BJ (cell line): ENCODE data around the gene TRABD2B. TPM values are rescaled to one million over a fixed set of nuclear protein-coding genes. Genes with fewer than 3 reads are reported as not detected.

Experiments used
- CTCF ChIA-PET: fragments of 350-600 bp; formaldehyde crosslinking; extraction: SDS; loops from one replicate; lab custom pipeline; 2021; ENCODE audit warnings: antibody characterized with exemption, inconsistent platforms; lab: Yijun Ruan, JAX
- POLR2A ChIA-PET: fragments of 300-600 bp; sonication (Branson Sonifier 250); formaldehyde crosslinking; extraction: SDS; loops from one replicate; lab custom pipeline; 2021; ENCODE audit warnings: antibody characterized with exemption; lab: Charles Lee
- DNase-seq: peaks from one replicate; pipeline ENCODE4 v3.0.0-alpha.2; 2011; ENCODE audit warnings: low read depth
- H3K27me3 ChIP-seq: 2 replicates; pipeline ENCODE4 v1.6.0; 2011; ENCODE audit warnings: low read length; ENCODE audit not compliant: control insufficient read depth, insufficient read depth
- H3K36me3 ChIP-seq: 2 replicates; pipeline ENCODE4 v1.5.1; 2011; ENCODE audit warnings: low read length; ENCODE audit not compliant: control insufficient read depth, insufficient read depth
- H3K4me3 ChIP-seq: 2 replicates; pipeline ENCODE4 v1.5.1; 2011; ENCODE audit warnings: low read depth, mild to moderate bottlenecking, control low read depth, low read length
- CTCF ChIP-seq: IDR thresholded peaks from 2 replicates; pipeline ENCODE4 v1.5.1; 2011; ENCODE audit warnings: low read depth, mild to moderate bottlenecking, control low read depth, inconsistent platforms, low read length, moderate library complexity; ENCODE audit not compliant: insufficient read depth
- polyA minus RNA-seq: library from RNA; depleted of rRNA, polyadenylated mRNA; stranded (reverse); fragments of >200 nt; gene quantifications from 2 replicates; pipeline ENCODE4 v1.2.3, GENCODE V29; 2011; rRNA and poly(A)+ RNA removed
- polyA plus RNA-seq: library from polyadenylated mRNA; depleted of rRNA; stranded (reverse); fragments of >200 nt; gene quantifications from 2 replicates; pipeline ENCODE4 v1.2.3, GENCODE V29; 2011; rRNA removed

The TRABD2B gene
- not detected in 2 replicates for polyA plus RNA-seq
- not detected in 2 replicates for polyA minus RNA-seq

- H3K36me3 ChIP-seq: no peaks in the 10 kb centered on the region
- peak within 1 kb of the TSS; percentile 52 for H3K4me3 ChIP-seq
- ChIA-PET POLR2A (interaction anchor here (0.6 kb wide), 2 partner anchors 18 to 72 kb away, joined by 7 to 9 read pairs; no protein-coding TSS in a partner anchor), CTCF (interaction anchor here (0.6 to 2.9 kb wide), 20 partner anchors 9 to 341 kb away, joined by 3 to 36 read pairs (median 6); no protein-coding TSS in a partner anchor)
- peaks cover 14% of the 10 kb centered on the region for H3K27me3 ChIP-seq
- TF ChIP-seq CTCF: peak; percentile 82
- no peak for DNase-seq
Observed at GRCh38 chr1:47997289-47998200, at the start of gene TRABD2B. TSS of gene TRABD2B (minus strand) at chr1:47997385.

GRCh38 chr1:48044311-48044710, 47.1 kb upstream of the TRABD2B start:
- TF ChIP-seq CTCF: no peak
- Histone ChIP-seq H3K36me3 (no peaks in the 10 kb centered on the region), H3K4me3 (no peak overlapping the region), H3K27me3 (no peaks in the 10 kb centered on the region)
- ChIA-PET POLR2A (no interaction called here), CTCF (interaction anchor here (1.5 kb wide), 1 partner anchor 18 kb away, joined by 4 read pairs; no protein-coding TSS in a partner anchor)
- no peak for DNase-seq

- DNase-seq: no peak
- no peaks in the 10 kb centered on the region for H3K36me3 ChIP-seq
- no peak overlapping the region for H3K4me3 ChIP-seq
- TF ChIP-seq CTCF: no peak
- ChIA-PET POLR2A (no interaction called here), CTCF (interaction anchor here (1.5 kb wide), 1 partner anchor 19 kb away, joined by 4 read pairs; no protein-coding TSS in a partner anchor)
- no peaks in the 10 kb centered on the region for H3K27me3 ChIP-seq
Observed at GRCh38 chr1:48043622-48044021, 46.4 kb upstream of the TRABD2B start.

GRCh38 chr1:48040154-48040553, 43.0 kb upstream of the TRABD2B start:
- H3K36me3 ChIP-seq: no peaks in the 10 kb centered on the region
- no peak for DNase-seq
- no peak overlapping the region for H3K4me3 ChIP-seq
- ChIA-PET POLR2A (no interaction called here), CTCF (interaction anchor here (0.6 to 1.0 kb wide), 2 partner anchors 20 to 32 kb away, joined by 3 read pairs; no protein-coding TSS in a partner anchor)
- TF ChIP-seq CTCF: no peak
- no peaks in the 10 kb centered on the region for H3K27me3 ChIP-seq
